RWPE2 (cell line): ENCODE results near the gene HOXA4.

Experiments
- ATAC-seq: fragments of 200-7000 bp; cut with Tn5 transposase; 3 replicates; pipeline ENCODE4 v1.9.1; 2021; ENCODE audit warnings: low read depth
- DNase-seq: peaks from one replicate; pipeline ENCODE4 v3.0.0-alpha.2; 2020; ENCODE audit warnings: low spot score
- H3K27ac ChIP-seq: fragments of 450-650 bp; 2 replicates; pipeline ENCODE4 v1.5.1; 2017; ENCODE audit warnings: mild to moderate bottlenecking; ENCODE audit not compliant: poor library complexity, severe bottlenecking
- H3K27me3 ChIP-seq: fragments of 250-450 bp; sonication (Bioruptor Pico); 2 replicates; pipeline ENCODE4 v1.5.1; 2021; ENCODE audit warnings: mild to moderate bottlenecking, moderate library complexity; ENCODE audit not compliant: insufficient read depth, poor library complexity, severe bottlenecking
- H3K36me3 ChIP-seq: fragments of 250-450 bp; sonication (Bioruptor Pico); 2 replicates; pipeline ENCODE4 v1.5.1; 2020; ENCODE audit warnings: low read depth, mild to moderate bottlenecking, moderate library complexity
- H3K4me1 ChIP-seq: fragments of 250-450 bp; sonication (Bioruptor Pico); 2 replicates; pipeline ENCODE4 v1.5.1; 2021; ENCODE audit warnings: mild to moderate bottlenecking, moderate library complexity; ENCODE audit not compliant: insufficient read depth, poor library complexity, severe bottlenecking
- H3K4me3 ChIP-seq: fragments of 250-450 bp; sonication (Bioruptor Pico); 2 replicates; pipeline ENCODE4 v1.5.1; 2021; ENCODE audit warnings: mild to moderate bottlenecking, moderate library complexity; ENCODE audit not compliant: severe bottlenecking
- H3K9me3 ChIP-seq: fragments of 250-450 bp; sonication (Bioruptor Pico); 2 replicates; pipeline ENCODE4 v1.5.1; 2021; ENCODE audit warnings: mild to moderate bottlenecking, moderate library complexity; ENCODE audit not compliant: severe bottlenecking
- CTCF ChIP-seq: fragments of 450-650 bp; IDR thresholded peaks from one replicate; pipeline ENCODE4 v1.5.1; 2017; ENCODE audit warnings: mild to moderate bottlenecking, moderate library complexity; ENCODE audit not compliant: poor library complexity, severe bottlenecking

HOXA4 gene

GRCh38 chr7:27097686-27098577, 32.6 kb downstream of the HOXA4 start:
- H3K9me3 ChIP-seq, result no peaks in the 10 kb centered on the region
- H3K27ac ChIP-seq, result peak overlapping the region; percentile 85
- peak; percentile 39 for ATAC-seq
- no peak for DNase-seq
- H3K36me3 ChIP-seq, result peaks cover 16% of the 10 kb centered on the region
- peak; percentile 26 for TF ChIP-seq CTCF
- peaks cover 7% of the 10 kb centered on the region for H3K4me1 ChIP-seq
- no peaks in the 10 kb centered on the region for H3K27me3 ChIP-seq
- H3K4me3 ChIP-seq, result peak overlapping the region; percentile 66

- TF ChIP-seq CTCF, result no peak
- Histone ChIP-seq H3K9me3 (no peaks in the 10 kb centered on the region), H3K36me3 (peaks cover 16% of the 10 kb centered on the region), H3K27me3 (no peaks in the 10 kb centered on the region), H3K4me3 (peak overlapping the region; percentile 66), H3K27ac (peak overlapping the region; percentile 85), H3K4me1 (peaks cover 7% of the 10 kb centered on the region)
- no peak for DNase-seq
- ATAC-seq, result peak; percentile 4; the same call in 1 of the 3 replicates
Measured at GRCh38 chr7:27096768-27097514, 33.6 kb downstream of the HOXA4 start.

- H3K27ac ChIP-seq, result peak within 1 kb of the TSS; percentile 85
Measured at GRCh38 chr7:27095897-27096767, 34.4 kb downstream of the HOXA4 start, which contains the start of gene HOXA1. Gene HOXA1, minus strand, starts transcription at chr7:27096000. Its CDS starts 88 bp downstream, at chr7:27095912.

More at GRCh38 chr7:27095897-27096767, 34.4 kb downstream of the HOXA4 start, which contains the start of gene HOXA1:
- TF ChIP-seq CTCF, result peak; percentile 24
- ATAC-seq, result peak; percentile 62
- Histone ChIP-seq H3K27me3 (no peaks in the 10 kb centered on the region), H3K4me3 (peak within 1 kb of the TSS; percentile 66), H3K9me3 (no peaks in the 10 kb centered on the region), H3K4me1 (peaks cover 7% of the 10 kb centered on the region), H3K36me3 (peaks cover 16% of the 10 kb centered on the region)
- DNase-seq, result peak; percentile 89
